ENCODE data around the gene CITED4. TPM values are rescaled to one million over a fixed set of nuclear protein-coding genes. Genes with fewer than 3 reads are reported as not detected.

Gene CITED4
- total RNA-seq, 1 experiment from 2014 or later: 1.3 TPM

DNA sequence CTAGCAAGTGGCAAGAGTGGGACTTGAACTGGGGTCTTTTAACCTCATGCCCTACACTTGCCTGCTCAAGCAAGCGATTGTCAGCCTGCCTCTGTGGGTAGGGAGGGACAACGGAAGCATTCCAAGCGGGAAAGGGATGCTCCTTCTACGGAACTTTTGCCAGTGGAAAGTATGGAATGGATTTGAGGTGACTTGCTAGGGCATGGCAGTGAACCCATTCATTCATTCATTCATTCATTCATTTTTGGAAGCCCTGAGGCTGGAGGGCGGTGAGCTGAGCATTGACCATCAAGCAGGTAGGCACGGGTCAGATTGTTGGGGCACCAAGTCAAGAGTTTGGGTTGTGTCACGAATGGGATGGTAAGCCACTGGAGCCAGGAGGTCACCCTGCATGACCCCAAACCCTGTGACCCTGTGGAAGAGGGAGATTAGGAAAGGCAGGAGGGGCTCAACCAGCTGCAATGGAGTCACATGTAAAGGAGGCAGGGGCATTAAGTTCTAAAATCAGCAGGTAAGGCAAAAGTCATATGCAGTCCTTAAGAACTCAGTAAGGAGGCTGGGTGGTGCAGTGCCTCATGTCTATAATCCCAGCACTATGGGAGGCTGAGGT lies 11.8 kb upstream of the CITED4 start:
- Histone ChIP-seq H3K36me3 (ENCODE audit: insufficient read depth, low read length, poor library complexity, severe bottlenecking) (no peaks in the 10 kb centered on the region), H3K27me3 (replicated peaks; ENCODE audit: insufficient read depth, low read depth, low read length, poor library complexity) (no peaks in the 10 kb centered on the region), H3K4me3 (ENCODE audit: low read depth, low read length, poor library complexity, severe bottlenecking) (no peak overlapping the region), H3K27ac (ENCODE audit: low read depth, low read length, poor library complexity, severe bottlenecking) (no peak overlapping the region), H3K9me3 (ENCODE audit: low read depth, low read length, poor library complexity, severe bottlenecking) (peaks cover 9% of the 10 kb centered on the region), H3K4me1 (ENCODE audit: insufficient read depth, low read length, poor library complexity, severe bottlenecking) (peaks cover 10% of the 10 kb centered on the region)
- intact Hi-C loops (cut with micrococcal nuclease; ENCODE audit: unreplicated experiment): no loop called here
- CTCF ChIA-PET: no interaction called here
- no TSS peak for BruUV-seq (replicated peaks)
- TF ChIP-seq, protein P1, sequence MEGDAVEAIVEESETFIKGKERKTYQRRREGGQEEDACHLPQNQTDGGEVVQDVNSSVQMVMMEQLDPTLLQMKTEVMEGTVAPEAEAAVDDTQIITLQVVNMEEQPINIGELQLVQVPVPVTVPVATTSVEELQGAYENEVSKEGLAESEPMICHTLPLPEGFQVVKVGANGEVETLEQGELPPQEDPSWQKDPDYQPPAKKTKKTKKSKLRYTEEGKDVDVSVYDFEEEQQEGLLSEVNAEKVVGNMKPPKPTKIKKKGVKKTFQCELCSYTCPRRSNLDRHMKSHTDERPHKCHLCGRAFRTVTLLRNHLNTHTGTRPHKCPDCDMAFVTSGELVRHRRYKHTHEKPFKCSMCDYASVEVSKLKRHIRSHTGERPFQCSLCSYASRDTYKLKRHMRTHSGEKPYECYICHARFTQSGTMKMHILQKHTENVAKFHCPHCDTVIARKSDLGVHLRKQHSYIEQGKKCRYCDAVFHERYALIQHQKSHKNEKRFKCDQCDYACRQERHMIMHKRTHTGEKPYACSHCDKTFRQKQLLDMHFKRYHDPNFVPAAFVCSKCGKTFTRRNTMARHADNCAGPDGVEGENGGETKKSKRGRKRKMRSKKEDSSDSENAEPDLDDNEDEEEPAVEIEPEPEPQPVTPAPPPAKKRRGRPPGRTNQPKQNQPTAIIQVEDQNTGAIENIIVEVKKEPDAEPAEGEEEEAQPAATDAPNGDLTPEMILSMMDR (conservative IDR thresholded peaks at IDR 0.05; ENCODE audit: low read depth, low read length): no peak
- no peak for TF ChIP-seq EZH2 (IDR thresholded peaks at IDR 0.05; ENCODE audit: borderline replicate concordance, low read depth, low read length, poor library complexity, severe bottlenecking)
- POLR2A ChIA-PET (ENCODE audit: low non-redundant PET): no interaction called here
- DNase-seq (ENCODE audit: low spot score): no peak

DNA sequence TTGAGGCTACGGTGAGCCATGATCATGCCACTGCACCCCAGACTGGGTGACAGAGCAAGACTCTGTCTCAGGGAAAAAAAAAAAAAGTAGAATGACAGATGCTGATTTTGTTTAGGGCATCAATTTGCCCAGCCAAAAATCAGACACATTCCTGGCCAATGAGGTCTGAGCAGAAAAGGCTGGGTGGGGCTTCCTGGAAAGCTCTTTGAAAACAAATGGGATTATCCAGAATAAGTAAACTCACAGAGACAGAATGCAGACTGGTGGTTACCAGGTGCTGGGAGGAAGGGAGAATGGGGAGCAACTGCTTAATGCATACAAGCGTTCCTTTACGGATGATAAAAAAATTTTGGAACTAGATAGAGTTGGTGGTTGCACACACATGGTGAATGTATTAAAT lies 10.1 kb upstream of the CITED4 start:
- no peak overlapping the region for H3K4me3 ChIP-seq (ENCODE audit: low read depth, low read length, poor library complexity, severe bottlenecking)
- ChIA-PET POLR2A (ENCODE audit: low non-redundant PET) (no interaction called here), CTCF (no interaction called here)
- H3K27me3 ChIP-seq (replicated peaks; ENCODE audit: insufficient read depth, low read depth, low read length, poor library complexity): no peaks in the 10 kb centered on the region
- intact Hi-C loops (cut with micrococcal nuclease; ENCODE audit: unreplicated experiment): no loop called here
- TF ChIP-seq EZH2 (IDR thresholded peaks at IDR 0.05; ENCODE audit: borderline replicate concordance, low read depth, low read length, poor library complexity, severe bottlenecking): no peak
- TF ChIP-seq, protein P1 (conservative IDR thresholded peaks at IDR 0.05; ENCODE audit: low read depth, low read length): no peak
- BruUV-seq (replicated peaks): no TSS peak
- H3K36me3 ChIP-seq (ENCODE audit: insufficient read depth, low read length, poor library complexity, severe bottlenecking): no peaks in the 10 kb centered on the region
- H3K27ac ChIP-seq (ENCODE audit: low read depth, low read length, poor library complexity, severe bottlenecking): no peak overlapping the region
- H3K4me1 ChIP-seq (ENCODE audit: insufficient read depth, low read length, poor library complexity, severe bottlenecking): peaks cover 2% of the 10 kb centered on the region
- peak; percentile 56 for DNase-seq (ENCODE audit: low spot score)
- H3K9me3 ChIP-seq (ENCODE audit: low read depth, low read length, poor library complexity, severe bottlenecking): peaks cover 9% of the 10 kb centered on the region

DNA sequence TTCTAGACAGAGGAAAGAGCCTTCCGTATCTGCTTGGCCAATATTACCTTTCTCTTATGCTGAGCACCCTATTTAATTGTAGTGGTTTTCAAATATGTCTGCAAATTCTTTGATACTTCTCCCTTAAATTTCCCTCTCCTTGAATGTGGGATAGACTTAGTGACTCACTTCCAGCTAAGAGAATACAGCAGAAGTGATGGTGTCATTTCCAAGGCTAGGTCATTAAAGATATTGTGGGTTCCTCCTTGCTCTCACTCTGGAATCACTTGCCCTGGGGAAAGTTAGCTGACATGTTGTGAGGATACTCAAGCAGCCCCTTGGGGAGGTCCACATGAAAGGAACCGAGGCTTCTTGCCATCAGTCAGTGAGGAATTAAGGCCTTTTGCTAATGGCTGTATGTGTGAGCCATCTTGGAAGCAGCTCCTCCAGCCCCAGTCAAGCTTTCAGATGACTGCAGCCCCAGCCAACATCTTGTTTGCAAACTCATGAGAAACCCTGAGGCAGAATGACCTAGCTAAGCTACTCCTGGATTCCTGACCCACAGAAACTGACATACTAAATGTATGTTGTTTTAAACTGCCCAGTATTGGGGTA lies 8.1 kb upstream of the CITED4 start:
- CTCF ChIA-PET: no interaction called here
- no TSS peak for BruUV-seq (replicated peaks)
- no peak overlapping the region for H3K4me3 ChIP-seq (ENCODE audit: low read depth, low read length, poor library complexity, severe bottlenecking)
- TF ChIP-seq EZH2 (IDR thresholded peaks at IDR 0.05; ENCODE audit: borderline replicate concordance, low read depth, low read length, poor library complexity, severe bottlenecking): no peak
- TF ChIP-seq, protein P1 (conservative IDR thresholded peaks at IDR 0.05; ENCODE audit: low read depth, low read length): no peak
- DNase-seq (ENCODE audit: low spot score): no peak
- H3K27ac ChIP-seq (ENCODE audit: low read depth, low read length, poor library complexity, severe bottlenecking): no peak overlapping the region
- H3K27me3 ChIP-seq (replicated peaks; ENCODE audit: insufficient read depth, low read depth, low read length, poor library complexity): no peaks in the 10 kb centered on the region
- intact Hi-C loops (cut with micrococcal nuclease; ENCODE audit: unreplicated experiment): no loop called here
- no peaks in the 10 kb centered on the region for H3K9me3 ChIP-seq (ENCODE audit: low read depth, low read length, poor library complexity, severe bottlenecking)
- H3K36me3 ChIP-seq (ENCODE audit: insufficient read depth, low read length, poor library complexity, severe bottlenecking): no peaks in the 10 kb centered on the region
- no peaks in the 10 kb centered on the region for H3K4me1 ChIP-seq (ENCODE audit: insufficient read depth, low read length, poor library complexity, severe bottlenecking)
- POLR2A ChIA-PET (ENCODE audit: low non-redundant PET): no interaction called here

Measured in A673 (cell line).